ENCODE results near the gene KIF2A. TPM values are rescaled to one million over a fixed set of nuclear protein-coding genes. Genes with fewer than 3 reads are reported as not detected.

Gene KIF2A
- total RNA-seq: 57.7 and 65.1 TPM in 2 replicates
- polyA plus RNA-seq: 11.7 and 17.1 TPM in 2 replicates
- 28.4 and 29.1 TPM in 2 replicates for polyA plus RNA-seq (2011; cell fraction: cytosol; rRNA removed)
- polyA plus RNA-seq (2011; cell fraction: nucleus; rRNA removed): 34.3 and 34.4 TPM in 2 replicates
- 39.1 and 55.2 TPM in 2 replicates for polyA plus RNA-seq (2012)
- 30.2 and 36.5 TPM in 2 replicates for polyA minus RNA-seq
- 33.2 TPM for polyA minus RNA-seq (2011; cell fraction: cytosol; rRNA and poly(A)+ RNA removed)
- polyA minus RNA-seq (2011; cell fraction: nucleus; rRNA and poly(A)+ RNA removed): 26.1 and 37.7 TPM in 2 replicates
- percentile 91 among the genes with signal in this experiment for Bru-seq, nascent RNA
- BruChase-seq, experiment 1, labeled RNA remaining after a 6-hour chase: percentile 86 among the genes with signal in this experiment
- percentile 86 among the genes with signal in this experiment for BruChase-seq, experiment 2, labeled RNA remaining after a 2-hour chase
- long read RNA-seq, transcript KIF2A-202 (20 exons, 2,539 nt): major isoform, 35 of 80 reads
- long read RNA-seq, partial matches to known transcripts: 5 of 80 reads
- long read RNA-seq, other reads (novel, unspliced or antisense): 40 of 80 reads

DNA sequence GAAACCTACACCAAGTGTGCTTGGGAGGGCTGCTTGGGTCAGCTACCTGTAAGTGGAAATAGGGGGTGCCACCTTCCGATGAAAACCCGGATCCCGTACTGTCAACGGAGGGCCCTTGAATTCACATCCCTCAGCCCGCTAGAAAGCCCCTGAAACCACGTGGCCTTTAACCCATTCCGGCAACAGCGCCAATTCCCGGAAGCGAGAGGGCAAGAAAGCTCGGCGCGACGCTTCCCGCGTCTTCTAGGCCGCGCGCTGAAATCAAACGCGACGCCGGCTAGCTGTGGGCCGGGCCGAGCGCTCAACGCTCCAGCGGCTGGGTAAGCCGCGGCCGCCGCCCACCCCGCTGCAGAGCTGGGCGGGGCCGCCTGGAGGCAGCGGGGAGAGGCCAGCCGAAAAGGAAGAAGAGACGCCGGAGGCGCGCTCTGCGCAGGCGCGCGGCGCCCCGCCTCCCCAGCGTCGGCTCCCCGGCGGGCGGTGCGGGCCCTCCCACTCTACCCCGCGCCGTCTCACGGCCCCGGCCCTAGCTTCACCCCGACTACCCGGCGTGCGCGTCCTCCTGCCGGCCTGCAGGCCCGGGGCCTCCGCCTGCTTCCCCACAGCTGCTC, at the start of gene KIF2A:
Gene KIF2A (plus strand): TSS at position 492 of the 608 bp plus-strand sequence. CDS start 267 bp downstream, outside the sequence.
- intact Hi-C loops (cut with micrococcal nuclease): loop anchor here (1.0 to 5.0 kb wide), 7 partner anchors 29 to 271 kb away; partner anchors contain the start of genes DIMT1 and LRRC70
- peak within 1 kb of the TSS; percentile 90 for H3K4me2 ChIP-seq (ENCODE audit: insufficient read depth, low read length)
- H3K4me3 ChIP-seq (replicated peaks in 1 of 3; ENCODE audit: insufficient read depth in 1 of 3, low read depth in 1 of 3, low read length in 3 of 3): peak within 1 kb of the TSS; percentile 96 to 100 (median 98)
- POLR2A ChIA-PET: interaction anchor here (1.4 kb wide), 1 partner anchor 98 kb away, joined by 4 read pairs; the partner anchor contains the start of gene DIMT1
- H3K9ac ChIP-seq (replicated peaks; ENCODE audit: extremely low read depth, insufficient read depth, low read length): peak within 1 kb of the TSS; percentile 80
- TF ChIP-seq JUN (IDR thresholded peaks at IDR 0.05; ENCODE audit: borderline replicate concordance, insufficient read depth, insufficient read length, low read depth): no peak
- TF ChIP-seq, protein P1, sequence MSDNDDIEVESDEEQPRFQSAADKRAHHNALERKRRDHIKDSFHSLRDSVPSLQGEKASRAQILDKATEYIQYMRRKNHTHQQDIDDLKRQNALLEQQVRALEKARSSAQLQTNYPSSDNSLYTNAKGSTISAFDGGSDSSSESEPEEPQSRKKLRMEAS (IDR thresholded peaks at IDR 0.05; ENCODE audit: insufficient read depth, insufficient read length): peak; percentile 93
- TF ChIP-seq MYC (IDR thresholded peaks at IDR 0.05; ENCODE audit: low read depth, low read length): peak; percentile 68
- TF ChIP-seq EZH2 (IDR thresholded peaks at IDR 0.05; ENCODE audit: borderline replicate concordance, low read depth, low read length, severe bottlenecking): no peak
- TF ChIP-seq POLR2A (IDR thresholded peaks at IDR 0.05; ENCODE audit: low read depth, low read length): peak; percentile 27
- peak in 1 of 2 donors; percentile 11 for TF ChIP-seq CTCF (IDR thresholded peaks at IDR 0.05; ENCODE audit: extremely low read depth in 1 of 2, insufficient read depth in 1 of 2, low read depth in 1 of 2, low read length in 2 of 2)
- no peak for TF ChIP-seq GATA2 (IDR thresholded peaks at IDR 0.05; ENCODE audit: insufficient read depth, insufficient read length, low read depth, low read length)
- TF ChIP-seq POLR2AphosphoS5 (IDR thresholded peaks at IDR 0.05; ENCODE audit: insufficient read depth, low read depth, low read length): peak; percentile 78
- no peak for TF ChIP-seq FOS (IDR thresholded peaks at IDR 0.05; ENCODE audit: borderline replicate concordance, insufficient read depth, low read length)
- peak within 1 kb of the TSS; percentile 93 for H2AFZ ChIP-seq (ENCODE audit: low read depth, low read length)
- H3K9me3 ChIP-seq (replicated peaks; ENCODE audit: control insufficient read depth, insufficient read depth, low read length): no peaks in the 10 kb centered on the region
- no peaks in the 10 kb centered on the region for H3K36me3 ChIP-seq (ENCODE audit: control insufficient read depth in 2 of 2, extremely low read depth in 1 of 2, insufficient read depth in 2 of 2, low read length in 2 of 2)
- H3K4me1 ChIP-seq (ENCODE audit: control insufficient read depth, extremely low read depth, insufficient read depth, low read length): peaks cover 19% of the 10 kb centered on the region
- no peaks in the 10 kb centered on the region for H3K27me3 ChIP-seq (ENCODE audit: control insufficient read depth in 2 of 2, insufficient read depth in 2 of 2, low read length in 2 of 2)
- DNase-seq (ENCODE audit: low read depth, low spot score): peak; percentile 93
- H3K27ac ChIP-seq (ENCODE audit: insufficient read depth, low read depth, low read length): peak within 1 kb of the TSS; percentile 67
- CTCF ChIA-PET: interaction anchor here (0.8 to 1.5 kb wide), 9 partner anchors 9 to 162 kb away, joined by 3 to 10 read pairs (median 4); partner anchors contain the start of gene DIMT1
- H3K9me1 ChIP-seq (replicated peaks; ENCODE audit: control insufficient read depth, extremely low read depth, insufficient read depth, low read length): no peaks in the 10 kb centered on the region
- peak; percentile 59 for FAIRE-seq
- peaks cover 4% of the 10 kb centered on the region for H4K20me1 ChIP-seq (replicated peaks; ENCODE audit: control insufficient read depth, extremely low read depth, insufficient read depth, low read length)
- BruUV-seq (replicated peaks): TSS peak; percentile 64
- H3K79me2 ChIP-seq (ENCODE audit: control insufficient read depth, insufficient read depth, low read length): peaks cover 45% of the 10 kb centered on the region
- dilution Hi-C loops (cut with MboI; ENCODE audit: extremely low pct_ligation_motif_present, low sequenced_read_pairs): no loop called here

Data from endothelial cell of umbilical vein (primary cell).